GM12874 (cell line): ENCODE results near the gene REPS2.

Source experiments
- CTCF ChIP-seq: IDR thresholded peaks from 2 replicates; pipeline ENCODE4 v1.5.1; 2011; ENCODE audit warnings: low read depth, mild to moderate bottlenecking, control low read depth, low read length, moderate library complexity; ENCODE audit not compliant: insufficient read depth

Gene REPS2

GRCh38 chrX:16992951-16993350, 46.5 kb downstream of the REPS2 start:
- TF ChIP-seq CTCF = no peak

GRCh38 chrX:16993791-16994318, 47.4 kb downstream of the REPS2 start:
- peak; percentile 22; the same call in 1 of the 2 replicates for TF ChIP-seq CTCF

GRCh38 chrX:16994736-16995135, 48.3 kb downstream of the REPS2 start:
- TF ChIP-seq CTCF = no peak

- TF ChIP-seq CTCF = no peak
Observed at GRCh38 chrX:16997313-16997712, 50.9 kb downstream of the REPS2 start.

- no peak for TF ChIP-seq CTCF
Observed at GRCh38 chrX:16999275-16999674, 52.8 kb downstream of the REPS2 start.

- no peak for TF ChIP-seq CTCF
Observed at GRCh38 chrX:17000751-17001150, 54.3 kb downstream of the REPS2 start.

- no peak for TF ChIP-seq CTCF
Observed at GRCh38 chrX:17005712-17006368, 59.4 kb downstream of the REPS2 start.
